IMR-90 (cell line): ENCODE measurements around the gene ITPKA. TPM values are rescaled to one million over a fixed set of nuclear protein-coding genes. Genes with fewer than 3 reads are reported as not detected.

Source experiments
- ATAC-seq: fragments of 200-7000 bp; cut with Tn5 transposase; 2 replicates; pipeline ENCODE4 v1.9.1; 2020; ENCODE audit warnings: low read depth, mild to moderate bottlenecking, moderate library complexity
- BruUV-seq: library from RNA; stranded (reverse); fragments of 400-500 nt; replicated peaks from 2 replicates; lab custom pipeline; 2021; lab: Mats Ljungman, UMichigan
- CTCF ChIA-PET: fragments of 300-600 bp; formaldehyde crosslinking; extraction: SDS; loops from one replicate; lab custom pipeline; 2021; ENCODE audit warnings: antibody characterized with exemption; lab: Yijun Ruan, JAX
- POLR2A ChIA-PET: fragments of 300-600 bp; sonication (Branson Sonifier 250); formaldehyde crosslinking; loops from one replicate; lab custom pipeline; 2022; ENCODE audit warnings: antibody characterized with exemption; ENCODE audit not compliant: unreplicated experiment; lab: Charles Lee
- DNase-seq: peaks from one replicate; pipeline ENCODE4 v3.0.0; 2013
- H2AFZ ChIP-seq: replicated peaks from 2 replicates; pipeline ENCODE3; 2013; ENCODE audit warnings: low read length, mild to moderate bottlenecking; ENCODE audit not compliant: poor library complexity
- H2AK5ac ChIP-seq: 2 replicates; pipeline ENCODE4 v1.6.1; 2013; ENCODE audit warnings: low read depth, low read length, inconsistent platforms
- H2AK9ac ChIP-seq: replicated peaks from 2 replicates; pipeline ENCODE3; 2013; ENCODE audit warnings: mild to moderate bottlenecking, low read depth, low read length, moderate library complexity; ENCODE audit not compliant: poor library complexity
- H2BK120ac ChIP-seq: 2 replicates; pipeline ENCODE4 v1.6.1; 2013; ENCODE audit warnings: low read depth, low read length, inconsistent platforms
- H2BK15ac ChIP-seq: 3 replicates; pipeline ENCODE4 v1.6.1; 2013; ENCODE audit warnings: low read depth, low read length, inconsistent platforms
- H2BK20ac ChIP-seq: 2 replicates; pipeline ENCODE4 v1.6.1; 2013; ENCODE audit warnings: low read depth, mild to moderate bottlenecking, inconsistent platforms, low read length, moderate library complexity
- H2BK5ac ChIP-seq: 2 replicates; pipeline ENCODE4 v1.6.1; 2013; ENCODE audit warnings: mild to moderate bottlenecking, low read depth, low read length, inconsistent platforms; ENCODE audit not compliant: poor library complexity, severe bottlenecking
- H3K14ac ChIP-seq: replicated peaks from 2 replicates; pipeline ENCODE4 v1.6.1; 2013; ENCODE audit warnings: low read depth, low read length, inconsistent platforms
- H3K18ac ChIP-seq: 2 replicates; pipeline ENCODE4 v1.6.1; 2013; ENCODE audit warnings: low read depth, low read length, control low read depth
- H3K23ac ChIP-seq: 2 replicates; pipeline ENCODE4 v1.6.1; 2013; ENCODE audit warnings: low read depth, low read length, inconsistent platforms
- H3K27ac ChIP-seq: 2 replicates; pipeline ENCODE4 v1.5.1; 2013; ENCODE audit warnings: mild to moderate bottlenecking, control low read depth, low read length; ENCODE audit not compliant: insufficient read depth
- H3K27me3 ChIP-seq: 2 replicates; pipeline ENCODE4 v1.6.1; 2013; ENCODE audit warnings: low read length; ENCODE audit not compliant: control insufficient read depth, insufficient read depth
- H3K36me3 ChIP-seq: 2 replicates; pipeline ENCODE4 v1.6.1; 2013; ENCODE audit warnings: low read length, mixed read lengths; ENCODE audit not compliant: control insufficient read depth, insufficient read depth
- H3K4ac ChIP-seq: 2 replicates; pipeline ENCODE4 v1.6.1; 2013; ENCODE audit warnings: low read depth, low read length, inconsistent platforms
- H3K4me1 ChIP-seq: 2 replicates; pipeline ENCODE4 v1.6.1; 2013; ENCODE audit warnings: low read length, mixed read lengths; ENCODE audit not compliant: control insufficient read depth, insufficient read depth
- H3K4me2 ChIP-seq: 2 replicates; pipeline ENCODE4 v1.6.1; 2013; ENCODE audit warnings: low read depth, mild to moderate bottlenecking, control low read depth, low read length, moderate library complexity
- H3K4me3 ChIP-seq: 2 replicates; pipeline ENCODE4 v1.5.1; 2013; ENCODE audit warnings: low read depth, mild to moderate bottlenecking, control low read depth, low read length, moderate library complexity; ENCODE audit not compliant: insufficient read depth
- H3K56ac ChIP-seq: 2 replicates; pipeline ENCODE4 v1.6.1; 2013; ENCODE audit warnings: low read length, inconsistent platforms; ENCODE audit not compliant: insufficient read depth; ENCODE audit errors: extremely low read depth
- H3K79me1 ChIP-seq, 2 experiments: 2 replicates each; pipeline ENCODE4 v1.6.1; 2013; ENCODE audit warnings: low read length in 2 of 2, inconsistent platforms in 1 of 2, low read depth in 1 of 2
- H3K9ac ChIP-seq: 2 replicates; pipeline ENCODE4 v1.6.1; 2013; ENCODE audit warnings: low read depth, low read length, control low read depth
- H3K9me1 ChIP-seq: 2 replicates; pipeline ENCODE4 v1.6.1; 2013; ENCODE audit warnings: low read length, inconsistent platforms; ENCODE audit not compliant: insufficient read depth
- H3K9me3 ChIP-seq: 2 replicates; pipeline ENCODE4 v1.6.1; 2013; ENCODE audit warnings: low read length; ENCODE audit not compliant: control insufficient read depth, insufficient read depth
- H4K20me1 ChIP-seq: 2 replicates; pipeline ENCODE4 v1.6.1; 2013; ENCODE audit warnings: low read length, inconsistent platforms; ENCODE audit not compliant: insufficient read depth
- H4K5ac ChIP-seq: 2 replicates; pipeline ENCODE4 v1.6.1; 2013; ENCODE audit warnings: mild to moderate bottlenecking, low read depth, low read length, control low read depth
- H4K8ac ChIP-seq, 2 experiments: 2 replicates each; pipeline ENCODE4 v1.6.1; 2013; ENCODE audit warnings: low read depth in 2 of 2, low read length in 2 of 2, control low read depth in 1 of 2, inconsistent platforms in 1 of 2
- H4K91ac ChIP-seq: 2 replicates; pipeline ENCODE4 v1.6.1; 2013; ENCODE audit warnings: low read depth, low read length, inconsistent platforms; ENCODE audit not compliant: insufficient read depth
- BHLHE40 ChIP-seq: fragments of 150-350 bp; IDR thresholded peaks from 2 replicates; pipeline ENCODE4 v1.6.1; 2016; ENCODE audit warnings: mild to moderate bottlenecking, low read depth, low read length
- MAFK ChIP-seq: IDR thresholded peaks from 2 replicates; pipeline ENCODE4 v1.6.1; 2012; ENCODE audit warnings: low read depth, low read length, improper control_type of control experiment
- MXI1 ChIP-seq: IDR thresholded peaks from 2 replicates; pipeline ENCODE4 v1.6.1; 2012; ENCODE audit warnings: low read depth, mild to moderate bottlenecking, low read length, moderate library complexity, borderline replicate concordance
- POLR2A ChIP-seq: IDR thresholded peaks from 2 replicates; pipeline ENCODE4 v1.6.1; 2012; ENCODE audit warnings: mild to moderate bottlenecking, low read depth, low read length
- RAD21 ChIP-seq: IDR thresholded peaks from 2 replicates; pipeline ENCODE4 v1.6.1; 2012; ENCODE audit warnings: low read length, improper control_type of control experiment
- RCOR1 ChIP-seq: IDR thresholded peaks from 2 replicates; pipeline ENCODE4 v1.6.1; 2012; ENCODE audit warnings: mild to moderate bottlenecking, low read length, improper control_type of control experiment; ENCODE audit not compliant: insufficient replicate concordance
- SMC3 ChIP-seq: fragments of 150-350 bp; IDR thresholded peaks from 2 replicates; pipeline ENCODE4 v1.6.1; 2016; ENCODE audit warnings: low read depth, mild to moderate bottlenecking, antibody characterized with exemption, low read length, moderate library complexity
- WGBS, 2 experiments: methylation state at CpG; one replicate each; pipeline versions ENCODE4 v1.1.5 to v1.1.7; 2013; ENCODE audit warnings: missing lambda C conversion rate in 2 of 2; ENCODE audit not compliant: insufficient read length in 1 of 2; ENCODE audit errors: extremely low coverage in 2 of 2; 5-methylcytosine and 5-hydroxymethylcytosine counted together
- dilution Hi-C: fragments of 300-500 bp; cut with HindIII; formaldehyde crosslinking; loops from one replicate; pipeline ENCODE4 v1.14.3; 2018; ENCODE audit warnings: low sequenced_read_pairs; ENCODE audit not compliant: unreplicated experiment
- in situ Hi-C: fragments of 300-500 bp; cut with MboI; formaldehyde crosslinking; loops from 3 replicates; pipeline ENCODE4 v1.14.3; 2019; ENCODE audit warnings: low sequenced_read_pairs, inconsistent platforms, mixed read lengths
- intact Hi-C: fragments of 100-400 bp; cut with micrococcal nuclease; formaldehyde crosslinking; loops from 2 replicates; pipeline ENCODE4 v1.10.0; 2022
- polyA plus RNA-seq, 3 experiments: library from polyadenylated mRNA; depleted of rRNA; stranded (reverse); fragments of >200 nt; gene quantifications; 2 replicates each; pipeline ENCODE4 v1.2.3, GENCODE V29; 2012; ENCODE audit warnings: low replicate concordance in 1 of 3
- total RNA-seq: library from RNA; depleted of rRNA; stranded (reverse); fragments of >200 nt; gene quantifications from 2 replicates; pipeline ENCODE4 v1.2.3, GENCODE V29; 2012
- TF ChIP-seq, protein P1 (sequence below): conservative IDR thresholded peaks from 2 replicates; pipeline ENCODE4 v1.5.1; 2012; ENCODE audit warnings: mild to moderate bottlenecking, low read depth, low read length, improper control_type of control experiment
- TF ChIP-seq, protein P2 (sequence below): fragments of 150-350 bp; IDR thresholded peaks from 2 replicates; pipeline ENCODE4 v1.6.1; 2016; ENCODE audit warnings: low read depth, mild to moderate bottlenecking, low read length, moderate library complexity, borderline replicate concordance

The ITPKA gene
- total and polyA plus RNA-seq, 2 of the 4 experiments (the other 2 are of a cell fraction) = 1.1 to 1.8 TPM

GRCh38 chr15:41512512-41512939 lies 18.9 kb downstream of the ITPKA start:
- Histone ChIP-seq H4K5ac (no peak overlapping the region), H3K56ac (no peak overlapping the region), H2BK15ac (no peak overlapping the region), H4K91ac (no peak overlapping the region), H3K4me2 (peak overlapping the region; percentile 57; the same call in 1 of the 2 replicates), H3K14ac (no peak overlapping the region), H3K9me1 (no peaks in the 10 kb centered on the region), H3K4me3 (no peak overlapping the region), H4K20me1 (no peaks in the 10 kb centered on the region), H3K23ac (peak overlapping the region; percentile 54; the same call in 1 of the 2 replicates), H2AK5ac (peak overlapping the region; percentile 15; the same call in 1 of the 2 replicates), H3K79me1 (no peaks in the 10 kb centered on the region), H2BK5ac (no peak overlapping the region), H3K18ac (no peak overlapping the region), H2AK9ac (peak overlapping the region; percentile 25), H2BK120ac (no peak overlapping the region), H3K4me1 (peaks cover 8% of the 10 kb centered on the region; the same call in 1 of the 2 replicates), H3K36me3 (peaks cover 9% of the 10 kb centered on the region), H3K4ac (no peak overlapping the region), H2BK20ac (no peak overlapping the region), H3K27ac (no peak overlapping the region), H3K27me3 (peaks cover 38% of the 10 kb centered on the region), H3K9ac (no peak overlapping the region), H4K8ac (no peak overlapping the region), H2AFZ (peak overlapping the region; percentile 88), H3K9me3 (no peaks in the 10 kb centered on the region)
- intact Hi-C loops = no loop called here
- DNase-seq = no peak
- peak; percentile 7; the same call in 1 of the 2 replicates for ATAC-seq
- no TSS peak for BruUV-seq
- WGBS, 2 experiments = 14% methylated on average over 26 of the region's 33 CpGs; no CpG with 5 or more reads in 1 of the 2 experiments
- dilution Hi-C loops = no loop called here
- CTCF ChIA-PET = no interaction called here
- TF ChIP-seq MXI1 = no peak
- no peak for TF ChIP-seq RAD21
- TF ChIP-seq, protein P1, sequence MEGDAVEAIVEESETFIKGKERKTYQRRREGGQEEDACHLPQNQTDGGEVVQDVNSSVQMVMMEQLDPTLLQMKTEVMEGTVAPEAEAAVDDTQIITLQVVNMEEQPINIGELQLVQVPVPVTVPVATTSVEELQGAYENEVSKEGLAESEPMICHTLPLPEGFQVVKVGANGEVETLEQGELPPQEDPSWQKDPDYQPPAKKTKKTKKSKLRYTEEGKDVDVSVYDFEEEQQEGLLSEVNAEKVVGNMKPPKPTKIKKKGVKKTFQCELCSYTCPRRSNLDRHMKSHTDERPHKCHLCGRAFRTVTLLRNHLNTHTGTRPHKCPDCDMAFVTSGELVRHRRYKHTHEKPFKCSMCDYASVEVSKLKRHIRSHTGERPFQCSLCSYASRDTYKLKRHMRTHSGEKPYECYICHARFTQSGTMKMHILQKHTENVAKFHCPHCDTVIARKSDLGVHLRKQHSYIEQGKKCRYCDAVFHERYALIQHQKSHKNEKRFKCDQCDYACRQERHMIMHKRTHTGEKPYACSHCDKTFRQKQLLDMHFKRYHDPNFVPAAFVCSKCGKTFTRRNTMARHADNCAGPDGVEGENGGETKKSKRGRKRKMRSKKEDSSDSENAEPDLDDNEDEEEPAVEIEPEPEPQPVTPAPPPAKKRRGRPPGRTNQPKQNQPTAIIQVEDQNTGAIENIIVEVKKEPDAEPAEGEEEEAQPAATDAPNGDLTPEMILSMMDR = no peak
- TF ChIP-seq MAFK = no peak
- TF ChIP-seq RCOR1 = no peak
- TF ChIP-seq POLR2A = no peak
- TF ChIP-seq BHLHE40 = no peak
- TF ChIP-seq, protein P2, sequence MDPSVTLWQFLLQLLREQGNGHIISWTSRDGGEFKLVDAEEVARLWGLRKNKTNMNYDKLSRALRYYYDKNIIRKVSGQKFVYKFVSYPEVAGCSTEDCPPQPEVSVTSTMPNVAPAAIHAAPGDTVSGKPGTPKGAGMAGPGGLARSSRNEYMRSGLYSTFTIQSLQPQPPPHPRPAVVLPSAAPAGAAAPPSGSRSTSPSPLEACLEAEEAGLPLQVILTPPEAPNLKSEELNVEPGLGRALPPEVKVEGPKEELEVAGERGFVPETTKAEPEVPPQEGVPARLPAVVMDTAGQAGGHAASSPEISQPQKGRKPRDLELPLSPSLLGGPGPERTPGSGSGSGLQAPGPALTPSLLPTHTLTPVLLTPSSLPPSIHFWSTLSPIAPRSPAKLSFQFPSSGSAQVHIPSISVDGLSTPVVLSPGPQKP = no peak
- TF ChIP-seq SMC3 = no peak
- in situ Hi-C loops = no loop called here
- POLR2A ChIA-PET = no interaction called here
